HCT116 (cell line): ENCODE measurements around the gene FOXK1. TPM values are rescaled to one million over a fixed set of nuclear protein-coding genes. Genes with fewer than 3 reads are reported as not detected.

Experiments
- ATAC-seq: fragments of 200-7000 bp; cut with Tn5 transposase; 2 replicates; pipeline ENCODE4 v1.9.1; 2020; ENCODE audit warnings: mild to moderate bottlenecking, moderate library complexity
- BruUV-seq: library from RNA; stranded (reverse); fragments of 400-500 nt; replicated peaks from 2 replicates; lab custom pipeline; 2021; lab: Mats Ljungman, UMichigan
- CTCF ChIA-PET: fragments of 300-600 bp; sonication (Branson Sonifier 250); formaldehyde crosslinking; loops from one replicate; lab custom pipeline; 2021; ENCODE audit warnings: antibody characterized with exemption; lab: Charles Lee
- POLR2A ChIA-PET: fragments of 300-600, 350-600 bp; sonication (Branson Sonifier 250); formaldehyde crosslinking; loops from one replicate; lab custom pipeline; 2021; ENCODE audit warnings: antibody characterized with exemption; lab: Charles Lee
- RAD21 ChIA-PET, 2 experiments: fragments of 300-600 bp; sonication (Branson Sonifier 250); formaldehyde crosslinking; loops; one replicate each; lab custom pipeline; 2023; ENCODE audit warnings: low total read pairs in 2 of 2; ENCODE audit not compliant: uncharacterized antibody in 2 of 2, unreplicated experiment in 2 of 2, low non-redundant PET in 1 of 2; lab: Charles Lee
- DNase-seq: peaks from one replicate; pipeline ENCODE4 v3.0.0-alpha.2; 2010; ENCODE audit warnings: low read depth, low spot score
- H2AFZ ChIP-seq: fragments of 200-600 bp; shearing (Covaris generic), sonication (generic); 2 replicates; pipeline ENCODE4 v1.6.1; 2017; ENCODE audit warnings: low read depth, mixed run types, mixed read lengths, antibody characterized with exemption, low read length; ENCODE audit not compliant: poor library complexity, severe bottlenecking
- H3K27ac ChIP-seq: 2 replicates; pipeline ENCODE4 v1.5.1; 2012; ENCODE audit warnings: low read depth, low read length
- H3K27me3 ChIP-seq: fragments of 200-600 bp; sonication (generic); 2 replicates; pipeline ENCODE4 v1.6.1; 2016; ENCODE audit warnings: mixed run types, low read length, mixed read lengths; ENCODE audit not compliant: insufficient read depth
- H3K36me3 ChIP-seq, 2 experiments: fragments of 200-500 bp in 1 of 2; fragments of 200-600 bp in 1 of 2; sonication (Bioruptor generic) in 1 of 2; sonication (generic) in 1 of 2; 2 replicates each; pipeline versions ENCODE4 v1.5.1 to v1.6.1; 2014 to 2016; ENCODE audit warnings: low read length in 2 of 2, inconsistent platforms in 1 of 2, mixed read lengths in 1 of 2, mixed run types in 1 of 2; ENCODE audit not compliant: insufficient read depth in 2 of 2, control insufficient read depth in 1 of 2
- H3K4me1 ChIP-seq, 2 experiments: fragments of 200-600 bp in 1 of 2; sonication (generic) in 1 of 2; 2 replicates each; pipeline versions ENCODE4 v1.5.1 to v1.6.1; 2012 to 2017; ENCODE audit warnings: low read length in 2 of 2, inconsistent platforms in 1 of 2, mild to moderate bottlenecking in 1 of 2, mixed read lengths in 1 of 2, mixed run types in 1 of 2, moderate library complexity in 1 of 2; ENCODE audit not compliant: insufficient read depth in 2 of 2, control insufficient read depth in 1 of 2
- H3K4me2 ChIP-seq: fragments of 200-600 bp; sonication (generic); 2 replicates; pipeline ENCODE4 v1.6.1; 2017; ENCODE audit warnings: mixed run types, low read length, mixed read lengths
- H3K4me3 ChIP-seq, 2 experiments: fragments of 200-600 bp in 1 of 2; sonication (generic) in 1 of 2; replicated peaks in 1 of 2; 2 replicates each; pipeline ENCODE4 v1.5.1; 2011 to 2016; ENCODE audit warnings: low read length in 2 of 2, control low read depth in 1 of 2, low read depth in 1 of 2, mild to moderate bottlenecking in 1 of 2, mixed read lengths in 1 of 2, mixed run types in 1 of 2
- H3K79me2 ChIP-seq: fragments of 200-600 bp; sonication (generic); 2 replicates; pipeline ENCODE4 v1.6.1; 2017; ENCODE audit warnings: mild to moderate bottlenecking, mixed run types, low read length, moderate library complexity, mixed read lengths; ENCODE audit not compliant: insufficient read depth
- H3K9ac ChIP-seq: fragments of 200-600 bp; sonication (generic); 2 replicates; pipeline ENCODE4 v1.6.1; 2016; ENCODE audit warnings: low read length, mixed read lengths
- H3K9me2 ChIP-seq: fragments of 200-600 bp; sonication (generic), shearing (Covaris generic); 2 replicates; pipeline ENCODE4 v1.6.1; 2017; ENCODE audit warnings: mixed run types, mild to moderate bottlenecking, moderate library complexity; ENCODE audit not compliant: insufficient read depth
- H3K9me3 ChIP-seq, 2 experiments: fragments of 200-500 bp in 1 of 2; fragments of 200-600 bp in 1 of 2; sonication (Bioruptor generic) in 1 of 2; sonication (generic) in 1 of 2; 2 replicates each; pipeline ENCODE4 v1.6.1; 2014 to 2017; ENCODE audit warnings: low read length in 2 of 2, mixed read lengths in 2 of 2, inconsistent platforms in 1 of 2, low read depth in 1 of 2, mild to moderate bottlenecking in 1 of 2, mixed run types in 1 of 2, moderate library complexity in 1 of 2; ENCODE audit not compliant: control insufficient read depth in 1 of 2, insufficient read depth in 1 of 2
- H4K20me1 ChIP-seq: fragments of 200-600 bp; sonication (generic), shearing (Covaris generic); 2 replicates; pipeline ENCODE4 v1.6.1; 2017; ENCODE audit warnings: mixed run types, mild to moderate bottlenecking, moderate library complexity; ENCODE audit not compliant: insufficient read depth
- CBX3 ChIP-seq: IDR thresholded peaks from 2 replicates; pipeline ENCODE4 v1.6.1; 2012; ENCODE audit warnings: low read depth
- CTCF ChIP-seq, 3 experiments: fragments of 200-600 bp in 1 of 3; sonication (generic) in 1 of 3; IDR thresholded peaks in 2 of 3; conservative IDR thresholded peaks in 1 of 3; 2 replicates each; pipeline ENCODE4 v1.5.1; 2012 to 2017; ENCODE audit warnings: low read depth in 2 of 3, low read length in 2 of 3, antibody characterized with exemption in 1 of 3, borderline replicate concordance in 1 of 3, control low read depth in 1 of 3, mild to moderate bottlenecking in 1 of 3, mixed read lengths in 1 of 3, mixed run types in 1 of 3, moderate library complexity in 1 of 3; ENCODE audit not compliant: insufficient read depth in 1 of 3
- EGR1 ChIP-seq: IDR thresholded peaks from 2 replicates; pipeline ENCODE4 v1.6.1; 2012; ENCODE audit warnings: low read depth
- EZH2 ChIP-seq: fragments of 200-600 bp; sonication (generic); IDR thresholded peaks from 2 replicates; pipeline ENCODE4 v1.6.1; 2017; ENCODE audit warnings: antibody characterized with exemption, mixed run types
- EZH2phosphoT487 ChIP-seq: fragments of 200-600 bp; IDR thresholded peaks from 2 replicates; pipeline ENCODE4 v1.6.1; 2018; ENCODE audit warnings: antibody characterized with exemption, borderline replicate concordance
- JUND ChIP-seq: IDR thresholded peaks from 2 replicates; pipeline ENCODE4 v1.6.1; 2012
- POLR2A ChIP-seq: IDR thresholded peaks from 2 replicates; pipeline ENCODE4 v1.7.0; 2011; ENCODE audit warnings: borderline replicate concordance; ENCODE audit not compliant: insufficient read depth, insufficient read length; ENCODE audit errors: extremely low read depth
- REST ChIP-seq: IDR thresholded peaks from 2 replicates; pipeline ENCODE4 v1.6.1; 2012; ENCODE audit warnings: low read depth
- SIN3A ChIP-seq: IDR thresholded peaks from 2 replicates; pipeline ENCODE4 v1.6.1; 2012; ENCODE audit warnings: low read depth
- SP1 ChIP-seq: IDR thresholded peaks from 2 replicates; pipeline ENCODE4 v1.6.1; 2012; ENCODE audit warnings: low read depth
- TCF7L2 ChIP-seq: IDR thresholded peaks from 2 replicates; pipeline ENCODE4 v1.7.0; 2011; ENCODE audit warnings: borderline replicate concordance, inconsistent platforms; ENCODE audit not compliant: insufficient read depth, insufficient read length; ENCODE audit errors: extremely low read depth
- ZNF274 ChIP-seq: fragments of 200-500 bp; sonication (Bioruptor generic); IDR thresholded peaks from 2 replicates; pipeline ENCODE4 v1.6.1; 2014; ENCODE audit warnings: mild to moderate bottlenecking, low read depth, low read length, inconsistent platforms
- intact Hi-C: fragments of 100-400 bp; cut with micrococcal nuclease; formaldehyde crosslinking; loops from 2 replicates; pipeline ENCODE4 v1.10.0; 2022
- total RNA-seq: library from RNA; stranded (reverse); gene quantifications from one replicate; pipeline ENCODE4 v1.2.1, GENCODE V29; 2021; ENCODE audit not compliant: unreplicated experiment

FOXK1 gene
- total RNA-seq, 1 experiment from 2014 or later = 60.5 TPM

- TF ChIP-seq SP1 (no peak), REST (no peak), TCF7L2 (no peak), EGR1 (no peak), JUND (no peak), ZNF274 (no peak), SIN3A (no peak), POLR2A (no peak), CTCF (IDR thresholded peaks at IDR 0.05 in 2 of 3, conservative IDR thresholded peaks at IDR 0.05 in 1 of 3; ENCODE audit: borderline replicate concordance in 1 of 3, insufficient read depth in 1 of 3, low read depth in 2 of 3, low read length in 2 of 3) (no peak), EZH2 (no peak), EZH2phosphoT487 (no peak), CBX3 (no peak)
- ATAC-seq (no peak), DNase-seq (no peak)
- Histone ChIP-seq H3K9me2 (no peaks in the 10 kb centered on the region), H3K9ac (no peak overlapping the region), H3K4me3 (no peak overlapping the region), H3K27me3 (no peaks in the 10 kb centered on the region), H3K36me3 (peaks cover 45 to 57% of the 10 kb centered on the region in 2 experiments), H3K27ac (no peak overlapping the region), H3K4me1 (no peaks in the 10 kb centered on the region), H2AFZ (no peak overlapping the region), H3K79me2 (peaks cover under 1% of the 10 kb centered on the region; the same call in 1 of the 2 replicates), H3K9me3 (no peaks in the 10 kb centered on the region), H4K20me1 (no peaks in the 10 kb centered on the region), H3K4me2 (no peak overlapping the region)
- RAD21 ChIA-PET = interaction anchor here in 1 of 2 experiments (0.6 kb wide), 1 partner anchor 394 kb away, joined by 7 read pairs; no protein-coding TSS in a partner anchor
- POLR2A ChIA-PET = no interaction called here
- intact Hi-C loops = no loop called here
- no TSS peak for BruUV-seq
- CTCF ChIA-PET = no interaction called here
Measured at GRCh38 chr7:4759211-4759610, 77.1 kb downstream of the FOXK1 start.
